Stomach (tissue), 9 donors: ENCODE results near the gene ALPK1. TPM values are rescaled to one million over a fixed set of nuclear protein-coding genes. Genes with fewer than 3 reads are reported as not detected.

ENCODE experiments used
- DNase-seq, 2 donors: peaks; one replicate each; pipeline versions ENCODE4 v3.0.0 to v3.0.0-alpha.2; 2013 to 2019
- H3K27ac ChIP-seq, 5 donors: fragments of 200-600 bp in 4 of 5; sonication (generic) in 4 of 5; one replicate each; pipeline ENCODE4 v1.5.1; 2013 to 2019; ENCODE audit warnings: mild to moderate bottlenecking in 1 of 5, moderate library complexity in 1 of 5
- H3K27me3 ChIP-seq, 3 donors: fragments of 200-600 bp; sonication (generic); one replicate each; pipeline ENCODE4 v1.5.1; 2017 to 2019; ENCODE audit warnings: mixed run types in 1 of 3
- H3K36me3 ChIP-seq, 4 donors: fragments of 200-600 bp; sonication (generic); 1 replicate in 3 of 4; 2 replicates in 1 of 4; pipeline ENCODE4 v1.5.1; 2016 to 2019
- H3K4me1 ChIP-seq, 4 donors: fragments of 200-600 bp; sonication (generic); one replicate each; pipeline ENCODE4 v1.5.1; 2016 to 2019
- H3K4me3 ChIP-seq, 4 donors: fragments of 200-600 bp; sonication (generic) in 3 of 4; one replicate each; pipeline ENCODE4 v1.5.1; 2016 to 2019; ENCODE audit warnings: mild to moderate bottlenecking in 1 of 4
- H3K9me3 ChIP-seq, 4 donors: fragments of 200-600 bp; sonication (generic); one replicate each; pipeline ENCODE4 v1.5.1; 2016 to 2019
- CTCF ChIP-seq, 7 experiments: fragments of 450-650 bp in 4 of 7; fragments of 200-600 bp in 3 of 7; sonication (generic) in 3 of 7; IDR thresholded peaks; one replicate each; pipeline ENCODE4 v1.5.1; 2016 to 2019; ENCODE audit warnings: antibody characterized with exemption in 7 of 7, control low read depth in 2 of 7, mild to moderate bottlenecking in 1 of 7
- EP300 ChIP-seq: sonication (generic); formaldehyde crosslinking; IDR thresholded peaks from one replicate; pipeline ENCODE4 v1.6.1; 2017; ENCODE audit warnings: antibody characterized with exemption
- POLR2A ChIP-seq, 4 donors: fragments of 450-650 bp; IDR thresholded peaks; one replicate each; pipeline ENCODE4 v1.6.1; 2016; ENCODE audit warnings: antibody characterized with exemption in 4 of 4, control low read depth in 2 of 4, mild to moderate bottlenecking in 1 of 4, moderate library complexity in 1 of 4
- POLR2AphosphoS5 ChIP-seq, 3 donors: sonication (generic); formaldehyde crosslinking; IDR thresholded peaks; one replicate each; pipeline ENCODE4 v1.6.1; 2016; ENCODE audit warnings: antibody characterized with exemption in 3 of 3
- WGBS, 5 donors: extraction: QIAGEN DNeasy Blood & Tissue Kit in 3 of 5; methylation state at CpG; one replicate each; pipeline versions ENCODE4 v1.1.5 to v1.1.7; 2013 to 2018; 5-methylcytosine and 5-hydroxymethylcytosine counted together
- intact Hi-C: fragments of 100-400 bp; cut with DNase I; formaldehyde crosslinking; loops from one replicate; pipeline ENCODE4 v1.15.1; 2023; ENCODE audit warnings: low total_unique reads
- polyA plus RNA-seq, 3 donors: library from polyadenylated mRNA; stranded (reverse); fragments of 200-250 nt; gene quantifications; one replicate each; pipeline ENCODE4 v1.2.3, GENCODE V29; 2013
- total RNA-seq, 5 donors: library from RNA; depleted of rRNA; stranded (reverse); fragments of >200 nt; gene quantifications; one replicate each; pipeline versions ENCODE4 v1.1.0 to v1.2.3, GENCODE V29; 2014 to 2016
- donor health status: healthy with polysubstance abuse.
- donor health status: Bipolar disorder and iron deficiency.
- donor health status: healthy.

Gene ALPK1
- total and polyA plus RNA-seq, 8 donors: 2.9 to 47.7 (median 25.0) TPM

- 54 to 64% (median 58%) methylated on average over 4 of the region's 4 CpGs for WGBS, 5 donors
- no peaks in the 10 kb centered on the region for H3K27me3 ChIP-seq
- peak overlapping the region in 1 of 5 donors; percentile 11 for H3K27ac ChIP-seq
- peaks cover 0 to under 1% (median under 1%) of the 10 kb centered on the region in 4 donors for H3K36me3 ChIP-seq
- H3K4me3 ChIP-seq: peak overlapping the region in 2 of 4 donors; percentile 65 to 79
- intact Hi-C loops: no loop called here
- TF ChIP-seq CTCF (IDR thresholded peaks at IDR 0.05) (no peak), POLR2AphosphoS5 (IDR thresholded peaks at IDR 0.05) (no peak), EP300 (no peak), POLR2A (IDR thresholded peaks at IDR 0.05) (no peak)
- H3K9me3 ChIP-seq: no peaks in the 10 kb centered on the region
- DNase-seq: no peak
- H3K4me1 ChIP-seq: peaks cover 6 to 49% (median 30%) of the 10 kb centered on the region in 4 donors
These were observed 14.1 kb upstream of the ALPK1 start for GRCh38 chr4:112282860-112283667.

GRCh38 chr4:112284166-112284565 is 13.0 kb upstream of the ALPK1 start:
- intact Hi-C loops: no loop called here
- Histone ChIP-seq H3K27ac (peak overlapping the region; percentile 24 to 90 (median 83)), H3K9me3 (no peaks in the 10 kb centered on the region), H3K27me3 (no peaks in the 10 kb centered on the region), H3K36me3 (no peaks in the 10 kb centered on the region), H3K4me1 (peaks cover 6 to 46% (median 26%) of the 10 kb centered on the region in 4 donors), H3K4me3 (peak overlapping the region; percentile 65 to 86 (median 79))
- WGBS, 5 donors: 8 to 11% (median 11%) methylated on average over 6 of the region's 6 CpGs
- peak in 1 of 2 donors; percentile 40 for DNase-seq
- TF ChIP-seq CTCF (IDR thresholded peaks at IDR 0.05) (no peak), EP300 (no peak), POLR2AphosphoS5 (IDR thresholded peaks at IDR 0.05) (no peak)

GRCh38 chr4:112284662-112285411 is 12.3 kb upstream of the ALPK1 start:
- TF ChIP-seq POLR2AphosphoS5 (IDR thresholded peaks at IDR 0.05): no peak
- no peak for TF ChIP-seq CTCF (IDR thresholded peaks at IDR 0.05)
- no peak for TF ChIP-seq POLR2A (IDR thresholded peaks at IDR 0.05)
- no peak for TF ChIP-seq EP300
- WGBS, 5 donors: 0 to 1% (median 1%) methylated on average over 15 of the region's 15 CpGs
- Histone ChIP-seq H3K36me3 (no peaks in the 10 kb centered on the region), H3K4me1 (peaks cover 6 to 40% (median 20%) of the 10 kb centered on the region in 4 donors), H3K27ac (peak overlapping the region; percentile 76 to 90 (median 83)), H3K27me3 (no peaks in the 10 kb centered on the region), H3K9me3 (no peaks in the 10 kb centered on the region), H3K4me3 (peak overlapping the region; percentile 65 to 86 (median 79))
- intact Hi-C loops: no loop called here
- peak in 1 of 2 donors; percentile 58 for DNase-seq

- DNase-seq: no peak
- no peak for TF ChIP-seq POLR2A (IDR thresholded peaks at IDR 0.05)
- TF ChIP-seq CTCF (IDR thresholded peaks at IDR 0.05): no peak
- no peak for TF ChIP-seq EP300
- TF ChIP-seq POLR2AphosphoS5 (IDR thresholded peaks at IDR 0.05): no peak
- Histone ChIP-seq H3K27ac (peak overlapping the region in 2 of 5 donors; percentile 23 to 90), H3K27me3 (no peaks in the 10 kb centered on the region), H3K9me3 (no peaks in the 10 kb centered on the region), H3K4me1 (peaks cover 6 to 23% (median 17%) of the 10 kb centered on the region in 4 donors), H3K36me3 (no peaks in the 10 kb centered on the region), H3K4me3 (no peak overlapping the region)
- intact Hi-C loops: no loop called here
- WGBS, 5 donors: 87 to 91% (median 88%) methylated on average over 8 of the region's 8 CpGs
These were observed 9.7 kb upstream of the ALPK1 start for GRCh38 chr4:112287258-112287989.
